Cardiac fibroblast (primary cell): ENCODE measurements around the gene CAV2.

ENCODE experiments used
- DNase-seq, 2 donors: peaks; one replicate each; pipeline versions ENCODE4 v3.0.0 to v3.0.0-alpha.2; 2010; ENCODE audit warnings: low read depth in 2 of 2
- H3K4me3 ChIP-seq, 2 donors: replicated peaks in 1 of 2; 1 replicate in 1 of 2; 2 replicates in 1 of 2; pipeline ENCODE4 v1.5.1; 2011; ENCODE audit warnings: low read depth in 2 of 2, low read length in 2 of 2, mild to moderate bottlenecking in 2 of 2, moderate library complexity in 1 of 2
- CTCF ChIP-seq: IDR thresholded peaks from one replicate; pipeline ENCODE4 v1.5.1; 2011; ENCODE audit warnings: low read depth, mild to moderate bottlenecking, low read length, inconsistent platforms

Gene CAV2

GRCh38 chr7:116542618-116543017, 43.1 kb downstream of the CAV2 start:
- H3K4me3 ChIP-seq = no peak overlapping the region
- no peak for TF ChIP-seq CTCF
- peak in 1 of 2 donors; percentile 48 for DNase-seq

- H3K4me3 ChIP-seq = no peak overlapping the region
- DNase-seq = peak; percentile 40 to 80
- TF ChIP-seq CTCF = no peak
Measured at GRCh38 chr7:116543664-116544063, 44.1 kb downstream of the CAV2 start.

- DNase-seq = no peak
- H3K4me3 ChIP-seq = no peak overlapping the region
- no peak for TF ChIP-seq CTCF
Measured at GRCh38 chr7:116544487-116544886, 44.9 kb downstream of the CAV2 start.

GRCh38 chr7:116545411-116545993, 46.0 kb downstream of the CAV2 start:
- no peak overlapping the region for H3K4me3 ChIP-seq
- no peak for DNase-seq
- TF ChIP-seq CTCF = no peak

- no peak overlapping the region for H3K4me3 ChIP-seq
- DNase-seq = no peak
- TF ChIP-seq CTCF = no peak
Measured at GRCh38 chr7:116546054-116546453, 46.5 kb downstream of the CAV2 start.

- peak in 1 of 2 donors; percentile 44 for DNase-seq
- TF ChIP-seq CTCF = no peak
- no peak overlapping the region for H3K4me3 ChIP-seq
Measured at GRCh38 chr7:116546916-116547315, 47.4 kb downstream of the CAV2 start.

GRCh38 chr7:116547347-116547746, 47.8 kb downstream of the CAV2 start:
- TF ChIP-seq CTCF = no peak
- peak in 1 of 2 donors; percentile 90 for DNase-seq
- no peak overlapping the region for H3K4me3 ChIP-seq
